H1 (cell line): ENCODE results near the gene MYD88. TPM values are rescaled to one million over a fixed set of nuclear protein-coding genes. Genes with fewer than 3 reads are reported as not detected.

Experiments used
- CTCF ChIA-PET: fragments of 300-600 bp; sonication (Branson Sonifier 250); formaldehyde crosslinking; loops from one replicate; lab custom pipeline; 2021; ENCODE audit not compliant: partially characterized antibody; lab: Charles Lee
- POLR2A ChIA-PET: fragments of 300-600 bp; sonication (Branson Sonifier 250); formaldehyde crosslinking; loops from one replicate; lab custom pipeline; 2021; ENCODE audit warnings: inconsistent platforms; ENCODE audit not compliant: partially characterized antibody; lab: Charles Lee
- DNase-seq, 2 experiments: peaks; one replicate each; pipeline versions ENCODE4 v3.0.0 to v3.0.0-alpha.2; 2010 to 2022; ENCODE audit warnings: low spot score in 2 of 2, low read depth in 1 of 2, mixed read lengths in 1 of 2
- FAIRE-seq: peaks from 2 replicates; lab custom pipeline; 2011; peaks lifted over from hg19 to GRCh38; lab: Jason Lieb, UNC
- H2AFZ ChIP-seq: 2 replicates; pipeline ENCODE4 v1.8.1; 2012; ENCODE audit warnings: low read length, inconsistent platforms
- H2AK5ac ChIP-seq: 2 replicates; pipeline ENCODE4 v1.6.1; 2013; ENCODE audit warnings: low read depth, low read length
- H2BK120ac ChIP-seq: replicated peaks from 2 replicates; pipeline ENCODE3; 2013; ENCODE audit warnings: low read depth, low read length, inconsistent platforms
- H2BK12ac ChIP-seq: 2 replicates; pipeline ENCODE4 v1.6.1; 2013; ENCODE audit warnings: low read depth, low read length
- H2BK15ac ChIP-seq: 2 replicates; pipeline ENCODE4 v1.6.1; 2013; ENCODE audit warnings: low read length
- H2BK20ac ChIP-seq: 2 replicates; pipeline ENCODE4 v1.6.1; 2013; ENCODE audit warnings: low read length
- H2BK5ac ChIP-seq: 2 replicates; pipeline ENCODE4 v1.6.1; 2013; ENCODE audit warnings: low read depth, low read length
- H3K14ac ChIP-seq: 2 replicates; pipeline ENCODE4 v1.6.1; 2013; ENCODE audit warnings: inconsistent platforms; ENCODE audit not compliant: insufficient read length
- H3K18ac ChIP-seq: 2 replicates; pipeline ENCODE4 v1.6.1; 2013; ENCODE audit warnings: low read length; ENCODE audit errors: extremely low read depth
- H3K23ac ChIP-seq: 2 replicates; pipeline ENCODE4 v1.6.1; 2013; ENCODE audit warnings: inconsistent platforms; ENCODE audit not compliant: insufficient read length
- H3K23me2 ChIP-seq: 2 replicates; pipeline ENCODE4 v1.6.1; 2013; ENCODE audit warnings: low read depth, low read length
- H3K27ac ChIP-seq: 2 replicates; pipeline ENCODE4 v1.6.1; 2011; ENCODE audit warnings: low read depth, low read length, inconsistent platforms
- H3K27me3 ChIP-seq, 4 experiments: replicated peaks in 1 of 4; 1 replicate in 1 of 4; 2 replicates in 3 of 4; pipeline versions ENCODE4 v1.6.1 to v1.8.1; 2011 to 2013; ENCODE audit warnings: low read length in 3 of 4, mild to moderate bottlenecking in 3 of 4, inconsistent platforms in 2 of 4, mixed read lengths in 2 of 4, moderate library complexity in 1 of 4; ENCODE audit not compliant: control insufficient read depth in 3 of 4, insufficient read depth in 3 of 4; ENCODE audit errors: extremely low read depth in 1 of 4
- H3K36me3 ChIP-seq, 4 experiments: 2 replicates each; pipeline versions ENCODE4 v1.6.1 to v1.8.1; 2011 to 2013; ENCODE audit warnings: mild to moderate bottlenecking in 4 of 4, low read length in 3 of 4, moderate library complexity in 2 of 4, control low read depth in 1 of 4, inconsistent platforms in 1 of 4; ENCODE audit not compliant: insufficient read depth in 4 of 4, control insufficient read depth in 2 of 4
- H3K4ac ChIP-seq: replicated peaks from 2 replicates; pipeline ENCODE3; 2013; ENCODE audit warnings: low read length, low read depth, mixed read lengths, inconsistent platforms; ENCODE audit not compliant: insufficient read length
- H3K4me1 ChIP-seq, 4 experiments: replicated peaks in 1 of 4; 1 replicate in 1 of 4; 2 replicates in 3 of 4; pipeline versions ENCODE4 v1.6.1 to v1.8.1; 2011 to 2013; ENCODE audit warnings: low read length in 3 of 4, inconsistent platforms in 2 of 4, mixed read lengths in 1 of 4; ENCODE audit not compliant: insufficient read depth in 4 of 4, control insufficient read depth in 3 of 4
- H3K4me2 ChIP-seq, 2 experiments: 2 replicates each; pipeline versions ENCODE4 v1.6.1 to v1.8.1; 2011 to 2013; ENCODE audit warnings: low read depth in 2 of 2, low read length in 2 of 2, control low read depth in 1 of 2, inconsistent platforms in 1 of 2, mild to moderate bottlenecking in 1 of 2; ENCODE audit not compliant: insufficient read depth in 1 of 2
- H3K4me3 ChIP-seq, 4 experiments: fragments of 200-600, 300-600 bp in 1 of 4; sonication (generic), shearing (Covaris generic), sonication (Bioruptor Twin) in 1 of 4; 2 replicates each; pipeline versions ENCODE4 v1.5.1 to v1.8.1; 2011 to 2016; ENCODE audit warnings: low read length in 4 of 4, low read depth in 3 of 4, control low read depth in 2 of 4, inconsistent platforms in 2 of 4, mild to moderate bottlenecking in 2 of 4, mixed read lengths in 1 of 4, moderate library complexity in 1 of 4; ENCODE audit not compliant: insufficient read depth in 2 of 4; ENCODE audit errors: extremely low read depth in 1 of 4
- H3K56ac ChIP-seq: replicated peaks from 2 replicates; pipeline ENCODE3; 2013; ENCODE audit warnings: low read depth, mild to moderate bottlenecking, mixed read lengths, low read length, inconsistent platforms; ENCODE audit not compliant: insufficient read length
- H3K79me1 ChIP-seq: 2 replicates; pipeline ENCODE4 v1.6.1; 2013; ENCODE audit warnings: low read depth, low read length, control low read depth
- H3K79me2 ChIP-seq, 2 experiments: 2 replicates each; pipeline versions ENCODE4 v1.6.1 to v1.8.1; 2012 to 2013; ENCODE audit warnings: low read length in 2 of 2, mild to moderate bottlenecking in 2 of 2, inconsistent platforms in 1 of 2; ENCODE audit not compliant: insufficient read depth in 2 of 2, control insufficient read depth in 1 of 2
- H3K9ac ChIP-seq, 4 experiments: replicated peaks in 1 of 4; 1 replicate in 1 of 4; 2 replicates in 3 of 4; pipeline versions ENCODE4 v1.6.1 to v1.8.1; 2011 to 2013; ENCODE audit warnings: low read depth in 3 of 4, low read length in 3 of 4, control low read depth in 2 of 4, mild to moderate bottlenecking in 2 of 4, moderate library complexity in 2 of 4, inconsistent platforms in 1 of 4; ENCODE audit errors: extremely low read depth in 1 of 4
- H3K9me3 ChIP-seq, 2 experiments: 2 replicates each; pipeline versions ENCODE4 v1.6.1 to v1.8.1; 2012 to 2013; ENCODE audit warnings: mild to moderate bottlenecking in 2 of 2, moderate library complexity in 2 of 2, control low read depth in 1 of 2, inconsistent platforms in 1 of 2, low read depth in 1 of 2, low read length in 1 of 2, mixed read lengths in 1 of 2; ENCODE audit not compliant: insufficient read depth in 2 of 2
- H4K20me1 ChIP-seq, 2 experiments: replicated peaks in 1 of 2; 2 replicates each; pipeline versions ENCODE3 to v1.8.1; 2011 to 2013; ENCODE audit warnings: inconsistent platforms in 2 of 2, low read length in 2 of 2, mild to moderate bottlenecking in 1 of 2; ENCODE audit not compliant: insufficient read depth in 2 of 2, control insufficient read depth in 1 of 2
- H4K5ac ChIP-seq: 2 replicates; pipeline ENCODE4 v1.6.1; 2013; ENCODE audit warnings: low read length, low read depth, mixed read lengths, inconsistent platforms; ENCODE audit not compliant: insufficient read length
- H4K8ac ChIP-seq: 2 replicates; pipeline ENCODE4 v1.8.0; 2013; ENCODE audit warnings: mild to moderate bottlenecking, moderate library complexity, low read length, inconsistent platforms; ENCODE audit not compliant: insufficient read depth; ENCODE audit errors: extremely low read depth
- H4K91ac ChIP-seq: replicated peaks from 2 replicates; pipeline ENCODE3; 2013; ENCODE audit warnings: low read length, mixed read lengths, inconsistent platforms; ENCODE audit not compliant: insufficient read length
- ASH2L ChIP-seq: fragments of 200-600, 300-600 bp; sonication (generic); IDR thresholded peaks from one replicate; pipeline ENCODE4 v1.7.1; 2017; ENCODE audit warnings: low read length
- CHD2 ChIP-seq: IDR thresholded peaks from 2 replicates; pipeline ENCODE4 v1.6.1; 2012; ENCODE audit warnings: low read length, improper control_type of control experiment
- CREB1 ChIP-seq: IDR thresholded peaks from 2 replicates; pipeline ENCODE4 v1.6.1; 2012; ENCODE audit warnings: inconsistent platforms
- GTF2F1 ChIP-seq: IDR thresholded peaks from 2 replicates; pipeline ENCODE4 v1.6.1; 2012; ENCODE audit warnings: low read depth, low read length, improper control_type of control experiment, borderline replicate concordance
- KDM5A ChIP-seq: fragments of 200-600 bp; IDR thresholded peaks from 2 replicates; pipeline ENCODE4 v1.7.1; 2012; ENCODE audit warnings: mild to moderate bottlenecking, low read length, inconsistent platforms, mixed read lengths
- MAFK ChIP-seq: IDR thresholded peaks from 2 replicates; pipeline ENCODE4 v1.6.1; 2012; ENCODE audit warnings: low read depth, mild to moderate bottlenecking, improper control_type of control experiment, low read length
- PHF8 ChIP-seq: fragments of 200-600 bp; sonication (generic); conservative IDR thresholded peaks from 2 replicates; pipeline ENCODE4 v1.7.1; 2012; ENCODE audit warnings: low read depth, mild to moderate bottlenecking, inconsistent platforms, low read length, moderate library complexity
- POLR2A ChIP-seq, 2 experiments: IDR thresholded peaks; 1 replicate in 1 of 2; 2 replicates in 1 of 2; pipeline ENCODE4 v1.6.1; 2011; ENCODE audit warnings: low read depth in 2 of 2, low read length in 2 of 2, mild to moderate bottlenecking in 2 of 2; ENCODE audit errors: control extremely low read depth in 1 of 2
- SIX5 ChIP-seq: IDR thresholded peaks from 2 replicates; pipeline ENCODE4 v1.6.1; 2011; ENCODE audit warnings: mild to moderate bottlenecking, low read depth, low read length
- SP1 ChIP-seq: IDR thresholded peaks from 2 replicates; pipeline ENCODE4 v1.6.1; 2011; ENCODE audit warnings: low read depth, low read length
- SP2 ChIP-seq: IDR thresholded peaks from 2 replicates; pipeline ENCODE4 v1.6.1; 2012; ENCODE audit warnings: mild to moderate bottlenecking, low read length, inconsistent platforms
- TAF1 ChIP-seq: IDR thresholded peaks from 2 replicates; pipeline ENCODE4 v1.6.1; 2011; ENCODE audit warnings: mild to moderate bottlenecking, low read depth, low read length
- TBP ChIP-seq: IDR thresholded peaks from 2 replicates; pipeline ENCODE4 v1.6.1; 2011; ENCODE audit warnings: low read depth, low read length, improper control_type of control experiment
- WGBS, 2 experiments: shearing (Covaris generic) in 1 of 2; methylation state at CpG; one replicate each; pipeline versions ENCODE4 v1.1.6 to v1.1.7; 2013 to 2015; ENCODE audit warnings: low lambda C conversion rate in 2 of 2, mixed read lengths in 2 of 2, inconsistent platforms in 1 of 2, low coverage in 1 of 2, missing lambda C conversion rate in 1 of 2; ENCODE audit not compliant: insufficient replicate concordance in 2 of 2, insufficient coverage in 1 of 2, insufficient read length in 1 of 2; ENCODE audit errors: extremely low coverage in 1 of 2, missing lambda C conversion rate in 1 of 2; 5-methylcytosine and 5-hydroxymethylcytosine counted together
- polyA plus RNA-seq, 7 experiments: library from polyadenylated mRNA; depleted of rRNA in 3 of 7; stranded (reverse) in 5 of 7; unstranded in 2 of 7; fragments of >200 nt in 5 of 7; fragments of 200-250 nt in 2 of 7; gene quantifications; 1 replicate in 5 of 7; 2 replicates in 1 of 7; 4 replicates in 1 of 7; pipeline versions ENCODE4 v1.2.1 to v1.2.3, GENCODE V29; 2011 to 2013; ENCODE audit warnings: missing spikeins in 2 of 7, mixed read lengths in 2 of 7
- total RNA-seq: library from RNA; stranded (reverse); fragmentation: NEBNext Ultra II Directional; extraction: Animal tissue kit (Norgen Biotek cat#: 25700); gene quantifications from 2 replicates; pipeline ENCODE4 v1.2.1, GENCODE V29; 2021

MYD88 gene
- total and polyA plus RNA-seq, 2 of the 8 experiments (the other 6 are each of a cell fraction or from before 2014, with no cell fraction given) = 22.1 to 22.5 TPM

- Histone ChIP-seq H2BK5ac (peak within 1 kb of the TSS; percentile 87), H2BK20ac (no peak within 1 kb of the TSS), H4K20me1 (peaks cover 4% of the 10 kb centered on the region in 2 experiments), H2AK5ac (no peak within 1 kb of the TSS), H2BK12ac (peak within 1 kb of the TSS; percentile 96), H3K4me3 (peak within 1 kb of the TSS; percentile 73 to 87 (median 84)), H3K4me1 (peaks cover 7 to 16% (median 13%) of the 10 kb centered on the region in 4 experiments), H3K36me3 (peaks cover 3 to 22% (median 13%) of the 10 kb centered on the region in 4 experiments; a peak in 6 of 8 replicates), H3K4me2 (peak within 1 kb of the TSS; percentile 64 to 95), H3K79me2 (peaks cover 0 to 12% of the 10 kb centered on the region in 2 experiments; a peak in 1 of 4 replicates), H3K9me3 (no peaks in the 10 kb centered on the region), H4K91ac (peak within 1 kb of the TSS; percentile 88), H3K14ac (no peak within 1 kb of the TSS), H3K79me1 (no peaks in the 10 kb centered on the region; the same call in 1 of the 2 replicates), H2BK120ac (no peak within 1 kb of the TSS), H3K9ac (peak within 1 kb of the TSS; percentile 56 to 82 (median 71)), H2AFZ (0 out of 2 replicates have a peak within 1 kb of the TSS, but pooled peaks have one; percentile 43), H3K4ac (peak within 1 kb of the TSS; percentile 46), H3K23me2 (peaks cover 21% of the 10 kb centered on the region), H4K8ac (peak within 1 kb of the TSS; percentile 96), H3K56ac (no peak within 1 kb of the TSS), H3K18ac (peak within 1 kb of the TSS; percentile 89), H3K23ac (no peak within 1 kb of the TSS), H3K27ac (peak within 1 kb of the TSS; percentile 36; the same call in 1 of the 2 replicates), H4K5ac (no peak within 1 kb of the TSS), H3K27me3 (no peaks in the 10 kb centered on the region), H2BK15ac (peak within 1 kb of the TSS; percentile 34)
- WGBS, 2 experiments = 1% methylated on average over 62 of the region's 66 CpGs; no CpG with 5 or more reads in 1 of the 2 experiments
- ChIA-PET CTCF (interaction anchor here (0.8 to 8.1 kb wide), 7 partner anchors 15 to 162 kb away, joined by 3 to 52 read pairs (median 4); no protein-coding TSS in a partner anchor), POLR2A (interaction anchor here (0.7 to 3.7 kb wide), 17 partner anchors 10 to 360 kb away, joined by 3 to 38 read pairs (median 3); partner anchors contain the start of genes EXOG, OXSR1, PLCD1 and SLC22A14)
- peak; percentile 96 to 99 for DNase-seq
- FAIRE-seq = peak; percentile 57
- TF ChIP-seq TBP = peak; percentile 73
- no peak for TF ChIP-seq CHD2
- TF ChIP-seq MAFK = no peak
- TF ChIP-seq SP1 = peak; percentile 39; the same call in 1 of the 2 replicates
- TF ChIP-seq CREB1 = peak; percentile 29; the same call in 1 of the 2 replicates
- no peak for TF ChIP-seq SIX5
- no peak for TF ChIP-seq GTF2F1
- peak; percentile 87 for TF ChIP-seq TAF1
- TF ChIP-seq ASH2L = peak; percentile 88
- peak; percentile 69 for TF ChIP-seq PHF8
- TF ChIP-seq SP2 = no peak
- peak in 1 of 2 experiments; percentile 89; a peak in 2 of 3 replicates for TF ChIP-seq POLR2A (IDR thresholded peaks at IDR 0.05; ENCODE audit: control extremely low read depth in 1 of 2, low read depth in 2 of 2, low read length in 2 of 2)
- no peak for TF ChIP-seq KDM5A
These were observed 1.5 kb upstream of the MYD88 start, which contains the start of gene ACAA1 for GRCh38 chr3:38136777-38137614. Gene ACAA1, minus strand, starts transcription at chr3:38137127. Its CDS starts 92 bp downstream, at chr3:38137035.
